H1 (cell line): ENCODE results near the gene MIGA1. TPM values are rescaled to one million over a fixed set of nuclear protein-coding genes. Genes with fewer than 3 reads are reported as not detected.

Source experiments
- ATF3 ChIP-seq: IDR thresholded peaks from 2 replicates; pipeline ENCODE4 v1.6.1; 2011; ENCODE audit warnings: low read depth, mild to moderate bottlenecking, low read length; ENCODE audit not compliant: insufficient read depth
- CHD2 ChIP-seq: IDR thresholded peaks from 2 replicates; pipeline ENCODE4 v1.6.1; 2012; ENCODE audit warnings: low read length, improper control_type of control experiment
- HDAC2 ChIP-seq, 2 experiments: fragments of 300-600 bp in 1 of 2; sonication (generic) in 1 of 2; IDR thresholded peaks; 2 replicates each; pipeline ENCODE4 v1.6.1; 2011 to 2012; ENCODE audit warnings: low read depth in 2 of 2, low read length in 2 of 2, mild to moderate bottlenecking in 2 of 2, moderate library complexity in 2 of 2, borderline replicate concordance in 1 of 2, inconsistent platforms in 1 of 2
- PHF8 ChIP-seq: fragments of 200-600 bp; sonication (generic); conservative IDR thresholded peaks from 2 replicates; pipeline ENCODE4 v1.7.1; 2012; ENCODE audit warnings: low read depth, mild to moderate bottlenecking, inconsistent platforms, low read length, moderate library complexity
- RNF2 ChIP-seq: fragments of 200-900, 300-1000 bp; sonication (generic); IDR thresholded peaks from 2 replicates; pipeline ENCODE4 v1.7.1; 2016; ENCODE audit warnings: borderline replicate concordance, low read depth, mild to moderate bottlenecking, antibody characterized with exemption, low read length; ENCODE audit not compliant: poor library complexity, severe bottlenecking; ENCODE audit errors: missing control alignments
- RXRA ChIP-seq: IDR thresholded peaks from 2 replicates; pipeline ENCODE4 v1.6.1; 2011; ENCODE audit warnings: low read depth, mild to moderate bottlenecking, low read length, moderate library complexity; ENCODE audit not compliant: insufficient read depth
- polyA plus RNA-seq, 7 experiments: library from polyadenylated mRNA; depleted of rRNA in 3 of 7; stranded (reverse) in 5 of 7; unstranded in 2 of 7; fragments of >200 nt in 5 of 7; fragments of 200-250 nt in 2 of 7; gene quantifications; 1 replicate in 5 of 7; 2 replicates in 1 of 7; 4 replicates in 1 of 7; pipeline versions ENCODE4 v1.2.1 to v1.2.3, GENCODE V29; 2011 to 2013; ENCODE audit warnings: missing spikeins in 2 of 7, mixed read lengths in 2 of 7
- total RNA-seq: library from RNA; stranded (reverse); fragmentation: NEBNext Ultra II Directional; extraction: Animal tissue kit (Norgen Biotek cat#: 25700); gene quantifications from 2 replicates; pipeline ENCODE4 v1.2.1, GENCODE V29; 2021
- TF ChIP-seq, protein P1 (sequence below): fragments of 300-600 bp; sonication (generic); IDR thresholded peaks from 2 replicates; pipeline ENCODE4 v1.7.1; 2012; ENCODE audit warnings: low read length, moderate library complexity, mild to moderate bottlenecking, inconsistent platforms; ENCODE audit not compliant: insufficient replicate concordance
- TF ChIP-seq, protein P2 (sequence below): IDR thresholded peaks from 2 replicates; pipeline ENCODE4 v1.6.1; 2012; ENCODE audit warnings: low read length, inconsistent platforms

The MIGA1 gene
- total and polyA plus RNA-seq, 2 of the 8 experiments (the other 6 are each of a cell fraction or from before 2014, with no cell fraction given): 0.95 to 7.0 TPM

DNA sequence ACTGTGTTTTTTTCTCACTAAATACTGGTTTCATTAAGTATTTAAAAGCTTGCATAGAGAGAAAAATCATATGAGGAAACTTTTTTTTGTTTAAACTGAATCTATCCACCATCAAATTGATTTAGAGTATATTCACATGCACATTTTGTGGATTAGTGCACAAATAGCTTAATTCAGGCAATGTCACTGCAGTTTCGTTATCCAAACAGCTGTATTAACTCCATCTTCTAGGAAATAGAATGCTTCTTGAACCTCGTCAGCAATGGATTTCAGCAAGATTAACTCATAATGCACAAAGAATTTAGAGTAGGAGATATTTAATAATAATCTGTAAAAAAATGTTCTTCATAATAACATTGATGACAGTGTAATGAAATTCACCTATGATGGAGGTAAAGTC is 146.5 kb downstream of the MIGA1 start (continued):
- TF ChIP-seq, protein P1, sequence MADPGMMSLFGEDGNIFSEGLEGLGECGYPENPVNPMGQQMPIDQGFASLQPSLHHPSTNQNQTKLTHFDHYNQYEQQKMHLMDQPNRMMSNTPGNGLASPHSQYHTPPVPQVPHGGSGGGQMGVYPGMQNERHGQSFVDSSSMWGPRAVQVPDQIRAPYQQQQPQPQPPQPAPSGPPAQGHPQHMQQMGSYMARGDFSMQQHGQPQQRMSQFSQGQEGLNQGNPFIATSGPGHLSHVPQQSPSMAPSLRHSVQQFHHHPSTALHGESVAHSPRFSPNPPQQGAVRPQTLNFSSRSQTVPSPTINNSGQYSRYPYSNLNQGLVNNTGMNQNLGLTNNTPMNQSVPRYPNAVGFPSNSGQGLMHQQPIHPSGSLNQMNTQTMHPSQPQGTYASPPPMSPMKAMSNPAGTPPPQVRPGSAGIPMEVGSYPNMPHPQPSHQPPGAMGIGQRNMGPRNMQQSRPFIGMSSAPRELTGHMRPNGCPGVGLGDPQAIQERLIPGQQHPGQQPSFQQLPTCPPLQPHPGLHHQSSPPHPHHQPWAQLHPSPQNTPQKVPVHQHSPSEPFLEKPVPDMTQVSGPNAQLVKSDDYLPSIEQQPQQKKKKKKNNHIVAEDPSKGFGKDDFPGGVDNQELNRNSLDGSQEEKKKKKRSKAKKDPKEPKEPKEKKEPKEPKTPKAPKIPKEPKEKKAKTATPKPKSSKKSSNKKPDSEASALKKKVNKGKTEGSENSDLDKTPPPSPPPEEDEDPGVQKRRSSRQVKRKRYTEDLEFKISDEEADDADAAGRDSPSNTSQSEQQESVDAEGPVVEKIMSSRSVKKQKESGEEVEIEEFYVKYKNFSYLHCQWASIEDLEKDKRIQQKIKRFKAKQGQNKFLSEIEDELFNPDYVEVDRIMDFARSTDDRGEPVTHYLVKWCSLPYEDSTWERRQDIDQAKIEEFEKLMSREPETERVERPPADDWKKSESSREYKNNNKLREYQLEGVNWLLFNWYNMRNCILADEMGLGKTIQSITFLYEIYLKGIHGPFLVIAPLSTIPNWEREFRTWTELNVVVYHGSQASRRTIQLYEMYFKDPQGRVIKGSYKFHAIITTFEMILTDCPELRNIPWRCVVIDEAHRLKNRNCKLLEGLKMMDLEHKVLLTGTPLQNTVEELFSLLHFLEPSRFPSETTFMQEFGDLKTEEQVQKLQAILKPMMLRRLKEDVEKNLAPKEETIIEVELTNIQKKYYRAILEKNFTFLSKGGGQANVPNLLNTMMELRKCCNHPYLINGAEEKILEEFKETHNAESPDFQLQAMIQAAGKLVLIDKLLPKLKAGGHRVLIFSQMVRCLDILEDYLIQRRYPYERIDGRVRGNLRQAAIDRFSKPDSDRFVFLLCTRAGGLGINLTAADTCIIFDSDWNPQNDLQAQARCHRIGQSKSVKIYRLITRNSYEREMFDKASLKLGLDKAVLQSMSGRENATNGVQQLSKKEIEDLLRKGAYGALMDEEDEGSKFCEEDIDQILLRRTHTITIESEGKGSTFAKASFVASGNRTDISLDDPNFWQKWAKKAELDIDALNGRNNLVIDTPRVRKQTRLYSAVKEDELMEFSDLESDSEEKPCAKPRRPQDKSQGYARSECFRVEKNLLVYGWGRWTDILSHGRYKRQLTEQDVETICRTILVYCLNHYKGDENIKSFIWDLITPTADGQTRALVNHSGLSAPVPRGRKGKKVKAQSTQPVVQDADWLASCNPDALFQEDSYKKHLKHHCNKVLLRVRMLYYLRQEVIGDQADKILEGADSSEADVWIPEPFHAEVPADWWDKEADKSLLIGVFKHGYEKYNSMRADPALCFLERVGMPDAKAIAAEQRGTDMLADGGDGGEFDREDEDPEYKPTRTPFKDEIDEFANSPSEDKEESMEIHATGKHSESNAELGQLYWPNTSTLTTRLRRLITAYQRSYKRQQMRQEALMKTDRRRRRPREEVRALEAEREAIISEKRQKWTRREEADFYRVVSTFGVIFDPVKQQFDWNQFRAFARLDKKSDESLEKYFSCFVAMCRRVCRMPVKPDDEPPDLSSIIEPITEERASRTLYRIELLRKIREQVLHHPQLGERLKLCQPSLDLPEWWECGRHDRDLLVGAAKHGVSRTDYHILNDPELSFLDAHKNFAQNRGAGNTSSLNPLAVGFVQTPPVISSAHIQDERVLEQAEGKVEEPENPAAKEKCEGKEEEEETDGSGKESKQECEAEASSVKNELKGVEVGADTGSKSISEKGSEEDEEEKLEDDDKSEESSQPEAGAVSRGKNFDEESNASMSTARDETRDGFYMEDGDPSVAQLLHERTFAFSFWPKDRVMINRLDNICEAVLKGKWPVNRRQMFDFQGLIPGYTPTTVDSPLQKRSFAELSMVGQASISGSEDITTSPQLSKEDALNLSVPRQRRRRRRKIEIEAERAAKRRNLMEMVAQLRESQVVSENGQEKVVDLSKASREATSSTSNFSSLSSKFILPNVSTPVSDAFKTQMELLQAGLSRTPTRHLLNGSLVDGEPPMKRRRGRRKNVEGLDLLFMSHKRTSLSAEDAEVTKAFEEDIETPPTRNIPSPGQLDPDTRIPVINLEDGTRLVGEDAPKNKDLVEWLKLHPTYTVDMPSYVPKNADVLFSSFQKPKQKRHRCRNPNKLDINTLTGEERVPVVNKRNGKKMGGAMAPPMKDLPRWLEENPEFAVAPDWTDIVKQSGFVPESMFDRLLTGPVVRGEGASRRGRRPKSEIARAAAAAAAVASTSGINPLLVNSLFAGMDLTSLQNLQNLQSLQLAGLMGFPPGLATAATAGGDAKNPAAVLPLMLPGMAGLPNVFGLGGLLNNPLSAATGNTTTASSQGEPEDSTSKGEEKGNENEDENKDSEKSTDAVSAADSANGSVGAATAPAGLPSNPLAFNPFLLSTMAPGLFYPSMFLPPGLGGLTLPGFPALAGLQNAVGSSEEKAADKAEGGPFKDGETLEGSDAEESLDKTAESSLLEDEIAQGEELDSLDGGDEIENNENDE: no peak
- no peak for TF ChIP-seq CHD2
- no peak for TF ChIP-seq RNF2
- TF ChIP-seq, protein P2, sequence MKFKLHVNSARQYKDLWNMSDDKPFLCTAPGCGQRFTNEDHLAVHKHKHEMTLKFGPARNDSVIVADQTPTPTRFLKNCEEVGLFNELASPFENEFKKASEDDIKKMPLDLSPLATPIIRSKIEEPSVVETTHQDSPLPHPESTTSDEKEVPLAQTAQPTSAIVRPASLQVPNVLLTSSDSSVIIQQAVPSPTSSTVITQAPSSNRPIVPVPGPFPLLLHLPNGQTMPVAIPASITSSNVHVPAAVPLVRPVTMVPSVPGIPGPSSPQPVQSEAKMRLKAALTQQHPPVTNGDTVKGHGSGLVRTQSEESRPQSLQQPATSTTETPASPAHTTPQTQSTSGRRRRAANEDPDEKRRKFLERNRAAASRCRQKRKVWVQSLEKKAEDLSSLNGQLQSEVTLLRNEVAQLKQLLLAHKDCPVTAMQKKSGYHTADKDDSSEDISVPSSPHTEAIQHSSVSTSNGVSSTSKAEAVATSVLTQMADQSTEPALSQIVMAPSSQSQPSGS: no peak
- TF ChIP-seq ATF3: no peak
- TF ChIP-seq HDAC2 (IDR thresholded peaks at IDR 0.05; ENCODE audit: borderline replicate concordance in 1 of 2, low read depth in 2 of 2, low read length in 2 of 2): no peak
- no peak for TF ChIP-seq RXRA
- no peak for TF ChIP-seq PHF8
